SK-N-SH (cell line): Measurements from ENCODE around the gene ANXA1. TPM values are rescaled to one million over a fixed set of nuclear protein-coding genes. Genes with fewer than 3 reads are reported as not detected.
A peak's percentile ranks its signal among the peaks of the same experiment; 100 is the strongest.

Source experiments
- CTCF ChIA-PET: fragments of 300-600, 350-600 bp; formaldehyde crosslinking; extraction: SDS; loops from one replicate; lab custom pipeline; 2021; lab: Yijun Ruan, JAX
- POLR2A ChIA-PET: fragments of 350-600 bp; sonication (Branson Sonifier 250); formaldehyde crosslinking; extraction: SDS; loops from one replicate; lab custom pipeline; 2020; ENCODE audit warnings: antibody characterized with exemption, inconsistent platforms; lab: Yijun Ruan, JAX
- DNase-seq: peaks from one replicate; pipeline ENCODE4 v3.0.0; 2012
- H2AFZ ChIP-seq: fragments of 200-600 bp; sonication (generic); 2 replicates; pipeline ENCODE4 v1.8.1; 2016; ENCODE audit warnings: antibody characterized with exemption, mild to moderate bottlenecking, low read depth
- H3F3A ChIP-seq: fragments of 200-600 bp; sonication (generic); replicated peaks from 2 replicates; pipeline ENCODE3; 2016; ENCODE audit warnings: antibody characterized with exemption, mild to moderate bottlenecking; ENCODE audit not compliant: insufficient read depth
- H3K27ac ChIP-seq, 2 experiments: fragments of 200-500 bp in 1 of 2; fragments of 200-600 bp in 1 of 2; sonication (Bioruptor generic) in 1 of 2; sonication (generic), shearing (Covaris generic) in 1 of 2; 2 replicates each; pipeline versions ENCODE4 v1.5.1 to v1.6.1; 2014 to 2016; ENCODE audit warnings: low read depth in 2 of 2, inconsistent platforms in 1 of 2, low read length in 1 of 2, mild to moderate bottlenecking in 1 of 2, mixed read lengths in 1 of 2
- H3K27me3 ChIP-seq: fragments of 200-600 bp; sonication (generic), shearing (Covaris generic); 2 replicates; pipeline ENCODE4 v1.6.1; 2016; ENCODE audit warnings: mixed run types; ENCODE audit not compliant: insufficient read depth
- H3K36me3 ChIP-seq, 2 experiments: fragments of 200-500 bp in 1 of 2; fragments of 200-600 bp in 1 of 2; sonication (Bioruptor generic) in 1 of 2; sonication (generic) in 1 of 2; replicated peaks in 1 of 2; 2 replicates each; pipeline versions ENCODE3 to v1.5.1; 2014 to 2016; ENCODE audit warnings: low read length in 1 of 2, mild to moderate bottlenecking in 1 of 2; ENCODE audit not compliant: insufficient read depth in 2 of 2, control insufficient read depth in 1 of 2
- H3K4me1 ChIP-seq, 2 experiments: fragments of 200-500 bp in 1 of 2; fragments of 200-600 bp in 1 of 2; sonication (Bioruptor generic) in 1 of 2; sonication (generic), shearing (Covaris generic) in 1 of 2; 2 replicates each; pipeline versions ENCODE4 v1.5.1 to v1.6.1; 2014 to 2016; ENCODE audit warnings: low read depth in 1 of 2, low read length in 1 of 2, mixed run types in 1 of 2; ENCODE audit not compliant: insufficient read depth in 2 of 2, control insufficient read depth in 1 of 2
- H3K4me2 ChIP-seq: fragments of 200-600 bp; sonication (generic), shearing (Covaris generic); 2 replicates; pipeline ENCODE4 v1.6.1; 2017; ENCODE audit warnings: mixed run types
- H3K4me3 ChIP-seq, 2 experiments: fragments of 200-500 bp in 1 of 2; fragments of 200-600 bp in 1 of 2; sonication (Bioruptor generic) in 1 of 2; sonication (generic), shearing (Covaris generic) in 1 of 2; 2 replicates each; pipeline versions ENCODE4 v1.5.1 to v1.8.1; 2014 to 2016; ENCODE audit warnings: low read depth in 2 of 2, inconsistent platforms in 1 of 2, low read length in 1 of 2, mild to moderate bottlenecking in 1 of 2, mixed read lengths in 1 of 2, moderate library complexity in 1 of 2
- H3K79me2 ChIP-seq: fragments of 200-600 bp; sonication (generic); 2 replicates; pipeline ENCODE4 v1.8.1; 2017; ENCODE audit warnings: mild to moderate bottlenecking; ENCODE audit not compliant: insufficient read depth
- H3K9ac ChIP-seq: fragments of 200-600 bp; sonication (generic); 2 replicates; pipeline ENCODE4 v1.6.1; 2017; ENCODE audit warnings: mixed run types
- H3K9me2 ChIP-seq: fragments of 200-600 bp; sonication (generic); 2 replicates; pipeline ENCODE4 v1.6.1; 2017; ENCODE audit warnings: mixed run types
- H3K9me3 ChIP-seq: fragments of 200-600 bp; sonication (generic); 2 replicates; pipeline ENCODE4 v1.6.1; 2017; ENCODE audit warnings: mixed run types, mild to moderate bottlenecking, moderate library complexity
- H4K20me1 ChIP-seq: fragments of 200-600 bp; sonication (generic); 2 replicates; pipeline ENCODE4 v1.6.1; 2017; ENCODE audit warnings: mild to moderate bottlenecking, mixed run types; ENCODE audit not compliant: insufficient read depth
- EZH2phosphoT487 ChIP-seq: fragments of 200-600 bp; sonication (generic); IDR thresholded peaks from 2 replicates; pipeline ENCODE4 v1.6.1; 2017; ENCODE audit warnings: low read depth, mixed run types, mild to moderate bottlenecking, antibody characterized with exemption, moderate library complexity, borderline replicate concordance
- FOSL2 ChIP-seq: IDR thresholded peaks from 2 replicates; pipeline ENCODE4 v1.4.0; 2012; ENCODE audit warnings: low read depth, mild to moderate bottlenecking, moderate library complexity, borderline replicate concordance
- FOXM1 ChIP-seq: IDR thresholded peaks from 2 replicates; pipeline ENCODE4 v1.4.0; 2012; ENCODE audit warnings: low read depth, mild to moderate bottlenecking
- JUND ChIP-seq: IDR thresholded peaks from 2 replicates; pipeline ENCODE4 v1.4.0; 2012
- NRF1 ChIP-seq: IDR thresholded peaks from 2 replicates; pipeline ENCODE4 v1.6.1; 2012; ENCODE audit warnings: low read depth, mild to moderate bottlenecking, low read length
- RAD21 ChIP-seq: IDR thresholded peaks from 2 replicates; pipeline ENCODE4 v1.6.1; 2012; ENCODE audit warnings: mild to moderate bottlenecking, low read length
- SMC3 ChIP-seq: IDR thresholded peaks from 2 replicates; pipeline ENCODE4 v1.6.1; 2012; ENCODE audit warnings: low read depth, low read length, improper control_type of control experiment
- TCF12 ChIP-seq: IDR thresholded peaks from 2 replicates; pipeline ENCODE4 v1.4.0; 2012
- TEAD4 ChIP-seq: IDR thresholded peaks from 2 replicates; pipeline ENCODE4 v1.4.0; 2012; ENCODE audit warnings: mild to moderate bottlenecking, borderline replicate concordance; ENCODE audit not compliant: insufficient read depth
- WGBS: methylation state at CpG from one replicate; pipeline ENCODE4 v1.1.6; 2017; ENCODE audit warnings: low lambda C conversion rate; 5-methylcytosine and 5-hydroxymethylcytosine counted together
- polyA plus RNA-seq, 3 experiments: library from polyadenylated mRNA; depleted of rRNA; stranded (reverse); fragments of >200 nt; gene quantifications; 2 replicates each; pipeline ENCODE4 v1.2.3, GENCODE V29; 2012
- TF ChIP-seq, protein P1 (sequence below): IDR thresholded peaks from 2 replicates; pipeline ENCODE4 v1.4.0; 2012; ENCODE audit warnings: low read depth, borderline replicate concordance
- TF ChIP-seq, protein P2 (sequence below): fragments of 150-350 bp; IDR thresholded peaks from 2 replicates; pipeline ENCODE4 v1.6.1; 2017; ENCODE audit warnings: antibody characterized with exemption, low read length, low read depth, borderline replicate concordance
- TF ChIP-seq, protein P3 (sequence below): IDR thresholded peaks from 2 replicates; pipeline ENCODE4; 2012

ANXA1 gene
- polyA plus RNA-seq, 1 of the 3 experiments (the other 2 are of a cell fraction), result 443 TPM

DNA sequence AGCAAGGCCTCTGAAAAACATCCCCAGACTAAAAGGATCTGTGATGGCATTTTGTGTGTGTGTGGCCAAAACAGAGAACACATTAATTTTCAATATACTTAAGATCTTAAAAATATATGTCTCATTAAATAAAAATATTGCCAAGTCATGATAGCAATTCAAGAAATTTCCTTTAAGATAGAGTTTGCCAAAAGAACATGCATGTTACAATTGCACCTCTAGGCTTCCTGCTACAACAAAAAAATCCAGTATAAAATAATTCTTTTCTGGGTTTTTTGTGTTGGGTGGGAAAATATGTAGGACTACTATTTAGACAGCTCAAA, 5.2 kb downstream of the ANXA1 start:
- no peak overlapping the region for H2AFZ ChIP-seq
- peaks cover 36 to 81% of the 10 kb centered on the region in 2 experiments for H3K36me3 ChIP-seq
- H3K79me2 ChIP-seq, result peaks cover 97% of the 10 kb centered on the region
- POLR2A ChIA-PET, result no interaction called here
- H3K4me1 ChIP-seq, result peaks cover 0 to 27% of the 10 kb centered on the region in 2 experiments; a peak in 2 of 4 replicates
- CTCF ChIA-PET, result interaction anchor here (1.1 kb wide), 1 partner anchor 49 kb away, joined by 3 read pairs; no protein-coding TSS in a partner anchor
- peak overlapping the region in 1 of 2 experiments; percentile 38; a peak in 1 of 4 replicates for H3K4me3 ChIP-seq
- peaks cover 66% of the 10 kb centered on the region for H4K20me1 ChIP-seq
- H3K9me3 ChIP-seq, result no peaks in the 10 kb centered on the region
- peak overlapping the region; percentile 39 to 60; a peak in 2 of 4 replicates for H3K27ac ChIP-seq
- DNase-seq, result no peak
- peak overlapping the region; percentile 70 for H3K4me2 ChIP-seq
- H3K9me2 ChIP-seq, result no peaks in the 10 kb centered on the region
- H3K9ac ChIP-seq, result no peak overlapping the region; the same call in 1 of the 2 replicates
- TF ChIP-seq, protein P1, sequence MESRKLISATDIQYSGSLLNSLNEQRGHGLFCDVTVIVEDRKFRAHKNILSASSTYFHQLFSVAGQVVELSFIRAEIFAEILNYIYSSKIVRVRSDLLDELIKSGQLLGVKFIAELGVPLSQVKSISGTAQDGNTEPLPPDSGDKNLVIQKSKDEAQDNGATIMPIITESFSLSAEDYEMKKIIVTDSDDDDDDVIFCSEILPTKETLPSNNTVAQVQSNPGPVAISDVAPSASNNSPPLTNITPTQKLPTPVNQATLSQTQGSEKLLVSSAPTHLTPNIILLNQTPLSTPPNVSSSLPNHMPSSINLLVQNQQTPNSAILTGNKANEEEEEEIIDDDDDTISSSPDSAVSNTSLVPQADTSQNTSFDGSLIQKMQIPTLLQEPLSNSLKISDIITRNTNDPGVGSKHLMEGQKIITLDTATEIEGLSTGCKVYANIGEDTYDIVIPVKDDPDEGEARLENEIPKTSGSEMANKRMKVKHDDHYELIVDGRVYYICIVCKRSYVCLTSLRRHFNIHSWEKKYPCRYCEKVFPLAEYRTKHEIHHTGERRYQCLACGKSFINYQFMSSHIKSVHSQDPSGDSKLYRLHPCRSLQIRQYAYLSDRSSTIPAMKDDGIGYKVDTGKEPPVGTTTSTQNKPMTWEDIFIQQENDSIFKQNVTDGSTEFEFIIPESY, result no peak
- TF ChIP-seq TCF12, result no peak
- TF ChIP-seq EZH2phosphoT487, result no peak
- no peak for TF ChIP-seq TEAD4
- H3K27me3 ChIP-seq, result no peaks in the 10 kb centered on the region
- H3F3A ChIP-seq, result peaks cover 40% of the 10 kb centered on the region

DNA sequence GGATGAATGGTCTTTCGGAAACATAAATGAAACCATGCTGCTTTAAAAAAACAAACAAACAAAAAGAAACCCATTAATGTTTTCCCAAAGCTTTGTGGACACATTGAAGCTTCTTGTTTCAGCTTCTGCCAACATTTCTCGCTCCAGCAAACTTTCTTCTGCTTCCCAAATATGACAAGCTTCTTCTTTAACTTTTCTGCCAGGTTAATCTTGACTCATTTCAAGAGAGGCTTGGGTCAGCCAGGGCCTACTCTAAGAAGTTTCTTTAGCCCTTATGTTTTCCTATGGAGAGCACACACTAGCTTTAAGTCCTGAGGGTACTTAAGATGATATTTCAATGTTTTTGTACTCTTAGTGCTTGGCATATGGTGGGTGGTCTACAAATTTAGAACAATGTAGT, 6.1 kb downstream of the ANXA1 start:
- peaks cover 63% of the 10 kb centered on the region for H4K20me1 ChIP-seq
- no peaks in the 10 kb centered on the region for H3K9me3 ChIP-seq
- H3K4me2 ChIP-seq, result peak overlapping the region; percentile 70
- WGBS, result 77% methylated on average over 2 of the region's 2 CpGs
- no peaks in the 10 kb centered on the region for H3K27me3 ChIP-seq
- H3K36me3 ChIP-seq, result peaks cover 45 to 87% of the 10 kb centered on the region in 2 experiments
- H3K9ac ChIP-seq, result no peak overlapping the region
- peak overlapping the region in 1 of 2 experiments; percentile 31; a peak in 2 of 4 replicates for H3K4me3 ChIP-seq
- H3K27ac ChIP-seq, result peak overlapping the region in 1 of 2 experiments; percentile 33; a peak in 2 of 4 replicates
- no peak for DNase-seq
- peaks cover 91% of the 10 kb centered on the region for H3K79me2 ChIP-seq
- no peaks in the 10 kb centered on the region for H3K9me2 ChIP-seq
- TF ChIP-seq, protein P2, sequence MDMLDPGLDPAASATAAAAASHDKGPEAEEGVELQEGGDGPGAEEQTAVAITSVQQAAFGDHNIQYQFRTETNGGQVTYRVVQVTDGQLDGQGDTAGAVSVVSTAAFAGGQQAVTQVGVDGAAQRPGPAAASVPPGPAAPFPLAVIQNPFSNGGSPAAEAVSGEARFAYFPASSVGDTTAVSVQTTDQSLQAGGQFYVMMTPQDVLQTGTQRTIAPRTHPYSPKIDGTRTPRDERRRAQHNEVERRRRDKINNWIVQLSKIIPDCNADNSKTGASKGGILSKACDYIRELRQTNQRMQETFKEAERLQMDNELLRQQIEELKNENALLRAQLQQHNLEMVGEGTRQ, result no peak
- no peak for TF ChIP-seq TEAD4
- TF ChIP-seq FOXM1, result no peak
- TF ChIP-seq, all 33 proteins: peak for 0
- Histone ChIP-seq H3F3A (peaks cover 37% of the 10 kb centered on the region), H2AFZ (no peak overlapping the region), H3K4me1 (peaks cover 0 to 29% of the 10 kb centered on the region in 2 experiments; a peak in 2 of 4 replicates)
- POLR2A ChIA-PET, result no interaction called here
- CTCF ChIA-PET, result interaction anchor here (1.1 kb wide), 1 partner anchor 50 kb away, joined by 3 read pairs; no protein-coding TSS in a partner anchor

DNA sequence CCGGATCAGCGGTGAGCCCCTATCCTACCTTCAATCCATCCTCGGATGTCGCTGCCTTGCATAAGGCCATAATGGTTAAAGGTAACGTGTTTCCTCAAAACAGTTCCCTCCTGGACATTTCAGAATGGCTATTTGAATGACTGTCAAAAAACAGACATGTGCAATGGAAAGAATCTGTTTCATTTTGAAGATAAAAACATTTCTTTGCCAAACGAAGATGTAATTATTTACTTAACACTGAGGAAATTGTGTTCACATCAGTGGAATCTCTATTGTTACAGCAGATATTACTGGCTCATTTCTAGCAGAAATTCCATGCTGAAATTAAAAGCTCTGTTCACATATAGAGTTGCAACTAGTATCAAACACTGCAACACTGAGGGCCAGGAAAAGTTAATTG, 7.1 kb downstream of the ANXA1 start:
- CTCF ChIA-PET, result no interaction called here
- Histone ChIP-seq H3K4me2 (0 out of 2 replicates have a peak overlapping the region, but pooled peaks have one; percentile 70), H3K4me1 (peaks cover 0 to 31% of the 10 kb centered on the region in 2 experiments; a peak in 2 of 4 replicates), H3K9ac (no peak overlapping the region), H3K9me3 (no peaks in the 10 kb centered on the region), H3K27ac (no peak overlapping the region; a peak in 1 of 4 replicates), H4K20me1 (peaks cover 54% of the 10 kb centered on the region), H3K9me2 (no peaks in the 10 kb centered on the region), H2AFZ (no peak overlapping the region), H3K36me3 (peaks cover 54 to 88% of the 10 kb centered on the region in 2 experiments), H3K27me3 (no peaks in the 10 kb centered on the region), H3K79me2 (peaks cover 89% of the 10 kb centered on the region), H3K4me3 (no peak overlapping the region), H3F3A (peaks cover 35% of the 10 kb centered on the region)
- TF ChIP-seq, protein P3, sequence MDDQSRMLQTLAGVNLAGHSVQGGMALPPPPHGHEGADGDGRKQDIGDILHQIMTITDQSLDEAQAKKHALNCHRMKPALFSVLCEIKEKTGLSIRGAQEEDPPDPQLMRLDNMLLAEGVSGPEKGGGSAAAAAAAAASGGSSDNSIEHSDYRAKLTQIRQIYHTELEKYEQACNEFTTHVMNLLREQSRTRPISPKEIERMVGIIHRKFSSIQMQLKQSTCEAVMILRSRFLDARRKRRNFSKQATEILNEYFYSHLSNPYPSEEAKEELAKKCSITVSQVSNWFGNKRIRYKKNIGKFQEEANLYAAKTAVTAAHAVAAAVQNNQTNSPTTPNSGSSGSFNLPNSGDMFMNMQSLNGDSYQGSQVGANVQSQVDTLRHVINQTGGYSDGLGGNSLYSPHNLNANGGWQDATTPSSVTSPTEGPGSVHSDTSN, result no peak
- TF ChIP-seq NRF1, result no peak
- no peak for TF ChIP-seq SMC3
- no peak for TF ChIP-seq FOSL2
- TF ChIP-seq RAD21, result no peak
- no peak for TF ChIP-seq JUND
- WGBS, result 46% methylated on average over 6 of the region's 6 CpGs
- no peak for DNase-seq
- POLR2A ChIA-PET, result no interaction called here
